H9 (cell line): ENCODE data around the gene AFF1. TPM values are rescaled to one million over a fixed set of nuclear protein-coding genes. Genes with fewer than 3 reads are reported as not detected.

Experiments
- DNase-seq: peaks from one replicate; pipeline ENCODE4 v3.0.0-alpha.2; 2017
- H2AFZ ChIP-seq: one replicate; pipeline ENCODE4 v1.6.1; 2013; ENCODE audit warnings: mild to moderate bottlenecking, low read length, control low read depth, moderate library complexity
- H2AK5ac ChIP-seq: 2 replicates; pipeline ENCODE4 v1.6.1; 2013; ENCODE audit warnings: low read length, control low read depth, mixed read lengths; ENCODE audit not compliant: insufficient read length
- H2BK120ac ChIP-seq: one replicate; pipeline ENCODE4 v1.6.1; 2013; ENCODE audit warnings: low read depth, mild to moderate bottlenecking, low read length, control low read depth, inconsistent platforms; ENCODE audit not compliant: poor library complexity, severe bottlenecking
- H2BK12ac ChIP-seq: 2 replicates; pipeline ENCODE4 v1.6.1; 2013; ENCODE audit warnings: low read length, control low read depth, mixed read lengths, low read depth; ENCODE audit not compliant: insufficient read length
- H2BK15ac ChIP-seq: 2 replicates; pipeline ENCODE4 v1.6.1; 2013; ENCODE audit warnings: low read depth, low read length, control low read depth
- H2BK20ac ChIP-seq: one replicate; pipeline ENCODE4 v1.6.1; 2013; ENCODE audit warnings: low read depth, mild to moderate bottlenecking, low read length, control low read depth, inconsistent platforms; ENCODE audit not compliant: poor library complexity, severe bottlenecking
- H2BK5ac ChIP-seq: 2 replicates; pipeline ENCODE4 v1.6.1; 2013; ENCODE audit warnings: low read length, control low read depth, mixed read lengths; ENCODE audit not compliant: insufficient read length
- H3K14ac ChIP-seq: 2 replicates; pipeline ENCODE4 v1.6.1; 2013; ENCODE audit warnings: low read length, control low read depth; ENCODE audit not compliant: insufficient read depth
- H3K18ac ChIP-seq: 2 replicates; pipeline ENCODE4 v1.6.1; 2013; ENCODE audit warnings: low read depth, mild to moderate bottlenecking, mixed read lengths, low read length, control low read depth; ENCODE audit not compliant: insufficient read length
- H3K23ac ChIP-seq: 2 replicates; pipeline ENCODE4 v1.6.1; 2013; ENCODE audit warnings: low read length, control low read depth, mixed read lengths, low read depth; ENCODE audit not compliant: insufficient read length
- H3K23me2 ChIP-seq: 2 replicates; pipeline ENCODE4 v1.6.1; 2013; ENCODE audit warnings: low read depth, mild to moderate bottlenecking, mixed read lengths, low read length, control low read depth; ENCODE audit not compliant: insufficient read length, poor library complexity, severe bottlenecking
- H3K27ac ChIP-seq: 2 replicates; pipeline ENCODE4 v1.5.1; 2013; ENCODE audit warnings: low read length, control low read depth, mixed read lengths, low read depth; ENCODE audit not compliant: insufficient read length
- H3K27me3 ChIP-seq: 2 replicates; pipeline ENCODE4 v1.6.1; 2013; ENCODE audit warnings: low read length, control low read depth, inconsistent platforms; ENCODE audit not compliant: insufficient read depth
- H3K4ac ChIP-seq: 2 replicates; pipeline ENCODE4 v1.6.1; 2013; ENCODE audit warnings: low read depth, mild to moderate bottlenecking, control low read depth, inconsistent platforms, low read length, moderate library complexity
- H3K4me1 ChIP-seq: 2 replicates; pipeline ENCODE4 v1.6.1; 2013; ENCODE audit warnings: low read length, control low read depth, inconsistent platforms; ENCODE audit not compliant: insufficient read depth
- H3K4me2 ChIP-seq: 2 replicates; pipeline ENCODE4 v1.6.1; 2013; ENCODE audit warnings: low read length, control low read depth, mixed read lengths; ENCODE audit not compliant: insufficient read length, insufficient read depth
- H3K56ac ChIP-seq: 2 replicates; pipeline ENCODE4 v1.6.1; 2013; ENCODE audit warnings: low read depth, mild to moderate bottlenecking, mixed read lengths, low read length, control low read depth; ENCODE audit not compliant: insufficient read length
- H3K79me1 ChIP-seq: 2 replicates; pipeline ENCODE4 v1.6.1; 2013; ENCODE audit warnings: low read depth, mild to moderate bottlenecking, moderate library complexity, low read length, control low read depth, inconsistent platforms; ENCODE audit not compliant: insufficient read depth, poor library complexity, severe bottlenecking
- H3K79me2 ChIP-seq: 2 replicates; pipeline ENCODE4 v1.6.1; 2013; ENCODE audit warnings: low read length, control low read depth, inconsistent platforms; ENCODE audit not compliant: insufficient read depth
- H3K9ac ChIP-seq: 2 replicates; pipeline ENCODE4 v1.6.1; 2013; ENCODE audit warnings: low read length, control low read depth, mixed read lengths; ENCODE audit not compliant: insufficient read length; ENCODE audit errors: extremely low read depth
- H3K9me3 ChIP-seq: one replicate; pipeline ENCODE4 v1.6.1; 2013; ENCODE audit warnings: low read depth, low read length, inconsistent platforms; ENCODE audit not compliant: control insufficient read depth
- H3T11ph ChIP-seq: one replicate; pipeline ENCODE4 v1.6.1; 2013; ENCODE audit warnings: mild to moderate bottlenecking, low read length, control low read depth, inconsistent platforms
- H4K20me1 ChIP-seq: one replicate; pipeline ENCODE4 v1.6.1; 2013; ENCODE audit not compliant: control insufficient read depth, insufficient read length, insufficient read depth
- H4K5ac ChIP-seq: 2 replicates; pipeline ENCODE4 v1.6.1; 2013; ENCODE audit warnings: low read depth, mild to moderate bottlenecking, mixed read lengths, low read length, control low read depth; ENCODE audit not compliant: insufficient read length
- H4K8ac ChIP-seq: replicated peaks from 2 replicates; pipeline ENCODE4 v1.6.1; 2013; ENCODE audit warnings: low read length, control low read depth, mixed read lengths, low read depth; ENCODE audit not compliant: insufficient read length
- H4K91ac ChIP-seq: 2 replicates; pipeline ENCODE4 v1.6.1; 2013; ENCODE audit warnings: low read depth, mild to moderate bottlenecking, moderate library complexity, mixed read lengths, low read length, control low read depth; ENCODE audit not compliant: insufficient read length
- H3K27ac Mint-ChIP-seq, 3 experiments: 2 replicates in 2 of 3; 3 replicates in 1 of 3; pipeline ENCODE4 v1.8.0; 2020 to 2021; ENCODE audit warnings: mixed read lengths in 3 of 3, mild to moderate bottlenecking in 1 of 3, moderate library complexity in 1 of 3
- H3K27me3 Mint-ChIP-seq: 2 replicates; pipeline ENCODE4 v1.8.0; 2021; ENCODE audit warnings: low read depth, mild to moderate bottlenecking, moderate library complexity, mixed read lengths
- H3K36me3 Mint-ChIP-seq, 3 experiments: 2 replicates in 2 of 3; 3 replicates in 1 of 3; pipeline ENCODE4 v1.8.0; 2020 to 2021; ENCODE audit warnings: low read depth in 3 of 3, mixed read lengths in 3 of 3; ENCODE audit not compliant: insufficient read depth in 1 of 3
- H3K4me1 Mint-ChIP-seq, 2 experiments: 2 replicates each; pipeline ENCODE4 v1.8.0; 2020; ENCODE audit warnings: mixed read lengths in 2 of 2
- H3K4me3 Mint-ChIP-seq, 2 experiments: 2 replicates in 1 of 2; 3 replicates in 1 of 2; pipeline ENCODE4 v1.8.0; 2020 to 2021; ENCODE audit warnings: mild to moderate bottlenecking in 2 of 2, mixed read lengths in 2 of 2, moderate library complexity in 1 of 2
- H3K9me3 Mint-ChIP-seq, 2 experiments: 2 replicates in 1 of 2; 3 replicates in 1 of 2; pipeline ENCODE4 v1.8.0; 2020; ENCODE audit warnings: mild to moderate bottlenecking in 2 of 2, mixed read lengths in 2 of 2, moderate library complexity in 1 of 2
- WGBS: extraction: QIAGEN DNeasy Blood & Tissue Kit; methylation state at CpG from one replicate; pipeline ENCODE4 v1.1.7; 2013; ENCODE audit warnings: missing lambda C conversion rate, low lambda C conversion rate, mixed read lengths; ENCODE audit not compliant: insufficient read length; ENCODE audit errors: extremely low coverage; 5-methylcytosine and 5-hydroxymethylcytosine counted together
- total RNA-seq: library from RNA; stranded (reverse); gene quantifications from 2 replicates; pipeline ENCODE4 v1.2.1, GENCODE V29; 2021
- TF ChIP-seq, protein P1 (sequence below): fragments of 200-600 bp; sonication (generic); conservative IDR thresholded peaks from 3 replicates; pipeline ENCODE4 v1.8.0; 2021; ENCODE audit warnings: antibody characterized with exemption, mild to moderate bottlenecking

The AFF1 gene
- total RNA-seq, 1 experiment from 2014 or later: 74.5 TPM

DNA sequence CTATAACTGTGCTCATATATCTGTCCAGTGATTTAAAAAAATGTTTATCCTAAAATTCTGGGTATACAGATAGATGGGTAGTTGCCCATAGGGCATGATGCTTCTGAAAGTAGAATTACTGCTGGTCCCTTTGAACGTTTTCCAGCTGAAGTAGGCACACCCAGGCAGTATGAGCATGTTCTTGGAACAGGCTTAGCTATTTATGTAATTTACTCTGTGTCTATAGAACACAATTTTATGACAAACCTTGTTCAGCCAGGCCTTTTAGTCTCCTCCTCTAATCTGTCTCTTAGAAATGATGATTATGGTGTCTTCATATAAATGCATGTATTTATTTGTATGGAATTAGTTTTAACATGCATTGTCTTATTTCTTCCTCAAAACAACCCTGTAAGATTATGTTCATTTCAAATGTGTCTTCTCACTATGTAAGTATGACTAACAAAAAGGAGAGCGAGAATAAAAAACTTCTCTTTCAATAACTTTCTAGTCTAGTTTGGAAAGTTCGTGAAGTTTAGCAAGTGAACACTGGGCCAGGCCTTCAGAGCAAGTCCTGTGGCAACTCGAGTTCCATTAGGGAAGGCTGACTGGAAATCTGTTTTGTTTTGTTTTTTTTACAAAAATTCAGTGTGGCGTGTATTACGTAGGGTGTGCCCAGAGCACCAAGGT, 142.0 kb downstream of the AFF1 start:
- Histone ChIP-seq H3K14ac (no peak overlapping the region), H4K20me1 (no peaks in the 10 kb centered on the region), H2BK15ac (no peak overlapping the region), H3K9ac (no peak overlapping the region), H4K8ac (no peak overlapping the region), H3K27me3 (no peaks in the 10 kb centered on the region), H2BK5ac (no peak overlapping the region), H2AK5ac (no peak overlapping the region), H2BK12ac (no peak overlapping the region), H3K4ac (no peak overlapping the region), H2BK20ac (no peak overlapping the region), H3K79me2 (peaks cover 7% of the 10 kb centered on the region; the same call in 1 of the 2 replicates), H3K27ac (no peak overlapping the region), H3K18ac (no peak overlapping the region), H3K56ac (no peak overlapping the region), H2AFZ (no peak overlapping the region), H3K4me1 (peaks cover 6% of the 10 kb centered on the region), H4K5ac (no peak overlapping the region), H4K91ac (no peak overlapping the region), H3K9me3 (no peaks in the 10 kb centered on the region), H3K79me1 (peaks cover 4% of the 10 kb centered on the region), H3K23ac (no peak overlapping the region), H3K4me2 (no peak overlapping the region), H3T11ph (no peak overlapping the region), H2BK120ac (no peak overlapping the region), H3K23me2 (no peaks in the 10 kb centered on the region)
- Mint-ChIP-seq H3K27me3 (no peaks in the 10 kb centered on the region), H3K4me1 (peaks cover 41 to 43% of the 10 kb centered on the region in 2 experiments), H3K36me3 (peaks cover 0 to 12% (median under 1%) of the 10 kb centered on the region in 3 experiments; a peak in 3 of 7 replicates), H3K4me3 (no peak overlapping the region), H3K9me3 (no peaks in the 10 kb centered on the region), H3K27ac (peak overlapping the region in 1 of 3 experiments; percentile 8; a peak in 2 of 7 replicates)
- TF ChIP-seq, protein P1, sequence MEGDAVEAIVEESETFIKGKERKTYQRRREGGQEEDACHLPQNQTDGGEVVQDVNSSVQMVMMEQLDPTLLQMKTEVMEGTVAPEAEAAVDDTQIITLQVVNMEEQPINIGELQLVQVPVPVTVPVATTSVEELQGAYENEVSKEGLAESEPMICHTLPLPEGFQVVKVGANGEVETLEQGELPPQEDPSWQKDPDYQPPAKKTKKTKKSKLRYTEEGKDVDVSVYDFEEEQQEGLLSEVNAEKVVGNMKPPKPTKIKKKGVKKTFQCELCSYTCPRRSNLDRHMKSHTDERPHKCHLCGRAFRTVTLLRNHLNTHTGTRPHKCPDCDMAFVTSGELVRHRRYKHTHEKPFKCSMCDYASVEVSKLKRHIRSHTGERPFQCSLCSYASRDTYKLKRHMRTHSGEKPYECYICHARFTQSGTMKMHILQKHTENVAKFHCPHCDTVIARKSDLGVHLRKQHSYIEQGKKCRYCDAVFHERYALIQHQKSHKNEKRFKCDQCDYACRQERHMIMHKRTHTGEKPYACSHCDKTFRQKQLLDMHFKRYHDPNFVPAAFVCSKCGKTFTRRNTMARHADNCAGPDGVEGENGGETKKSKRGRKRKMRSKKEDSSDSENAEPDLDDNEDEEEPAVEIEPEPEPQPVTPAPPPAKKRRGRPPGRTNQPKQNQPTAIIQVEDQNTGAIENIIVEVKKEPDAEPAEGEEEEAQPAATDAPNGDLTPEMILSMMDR: no peak
- no peak for DNase-seq
- no CpG with 5 or more reads among the region's 6 CpGs for WGBS
